Activated CD8-positive, alpha-beta memory T cell treated with anti-CD3 and anti-CD28 coated beads, Interleukin-2, amount 50 U/mL, for 48 hours (primary cell): ENCODE measurements around the gene ASGR2.
"Not testable (repeated sequence)": the region's sequence is repeated elsewhere in the genome, so short reads cannot be mapped to it uniquely, and the experiment has no call there.

Experiments
- DNase-seq: peaks from one replicate; pipeline ENCODE4 v3.0.0-alpha.2; 2020

ASGR2 gene

DNA sequence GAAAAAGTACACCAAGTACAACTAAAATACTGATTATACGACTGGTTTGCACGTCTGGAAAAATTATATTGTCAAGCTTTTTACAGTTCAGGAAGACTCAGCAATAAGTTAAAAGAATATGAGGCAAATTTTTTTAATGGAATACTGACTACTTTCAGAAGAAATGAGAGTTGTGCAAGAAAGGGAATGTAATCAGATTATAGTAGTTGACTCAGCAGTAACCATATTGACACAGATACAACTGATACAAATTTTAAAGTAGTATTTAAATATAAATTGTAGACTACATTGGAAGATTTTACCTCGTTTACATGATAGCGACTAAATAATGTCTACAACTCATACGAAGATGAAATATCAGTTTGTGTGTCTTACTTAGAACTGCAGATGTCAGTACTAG lies 16.7 kb downstream of the ASGR2 start:
- no peak for DNase-seq

DNA sequence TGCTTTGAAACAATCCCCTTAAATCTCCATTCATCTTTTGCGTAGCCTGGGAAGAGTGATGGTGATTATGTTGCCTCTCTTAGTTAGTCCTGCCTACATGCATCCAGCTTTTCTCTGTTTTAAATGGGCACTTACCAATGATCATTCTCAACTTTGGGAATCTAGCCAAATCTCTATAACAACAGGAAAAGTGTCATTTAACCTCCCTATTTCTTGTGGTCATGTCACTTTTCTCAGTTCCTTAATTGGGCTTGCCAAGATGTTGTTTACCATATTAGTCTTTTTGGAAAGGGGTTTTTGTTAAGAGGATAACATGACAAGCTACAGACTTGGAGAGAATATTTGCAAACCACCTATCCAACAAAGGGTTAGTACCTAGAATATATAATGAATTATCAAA lies 19.0 kb downstream of the ASGR2 start:
- DNase-seq: no peak

DNA sequence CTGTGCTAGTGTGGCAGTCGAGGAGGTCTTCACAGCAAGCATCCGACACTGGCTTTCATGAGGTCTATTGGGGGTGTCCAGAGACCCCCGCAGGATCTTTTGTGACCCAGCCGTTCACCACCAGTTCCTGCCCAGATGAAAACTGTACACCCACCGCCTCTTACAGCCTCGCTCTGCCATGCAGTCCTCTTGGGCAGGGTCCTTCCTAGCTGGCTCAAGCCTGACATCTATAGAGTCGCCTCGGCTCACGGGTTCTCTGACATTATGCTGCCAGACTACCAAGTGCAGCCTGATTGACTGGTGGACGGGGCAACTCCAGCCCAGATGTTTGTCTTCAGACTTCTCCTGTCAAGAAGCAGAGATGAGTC lies 20.0 kb downstream of the ASGR2 start:
- no peak for DNase-seq

GRCh38 chr17:7091311-7092005 lies 23.2 kb downstream of the ASGR2 start:
- not testable (repeated sequence) for DNase-seq

DNA sequence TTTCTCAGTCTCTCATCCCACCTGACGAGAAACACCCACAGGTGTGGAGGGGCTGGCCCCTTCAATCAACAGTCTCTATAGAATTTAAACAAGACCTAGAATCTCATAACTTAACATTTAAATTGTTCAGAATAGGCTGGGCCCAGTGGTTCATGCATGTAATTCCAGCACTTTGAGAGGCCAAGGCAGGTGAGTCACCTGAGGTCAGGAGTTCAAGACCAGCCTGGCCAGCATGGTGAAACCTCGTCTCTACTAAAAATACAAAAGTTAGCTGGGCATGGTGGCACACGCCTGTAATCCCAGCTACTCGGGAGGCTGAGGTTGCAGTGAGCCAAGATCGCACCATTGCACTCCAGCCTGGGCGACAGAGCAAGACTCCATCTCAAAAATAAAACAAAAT lies 25.1 kb downstream of the ASGR2 start:
- DNase-seq: not testable (repeated sequence)

- DNase-seq: not testable (repeated sequence)
Measured at GRCh38 chr17:7088442-7088841, 26.2 kb downstream of the ASGR2 start.

GRCh38 chr17:7084088-7084487 lies 30.5 kb downstream of the ASGR2 start:
- DNase-seq: no peak

DNA sequence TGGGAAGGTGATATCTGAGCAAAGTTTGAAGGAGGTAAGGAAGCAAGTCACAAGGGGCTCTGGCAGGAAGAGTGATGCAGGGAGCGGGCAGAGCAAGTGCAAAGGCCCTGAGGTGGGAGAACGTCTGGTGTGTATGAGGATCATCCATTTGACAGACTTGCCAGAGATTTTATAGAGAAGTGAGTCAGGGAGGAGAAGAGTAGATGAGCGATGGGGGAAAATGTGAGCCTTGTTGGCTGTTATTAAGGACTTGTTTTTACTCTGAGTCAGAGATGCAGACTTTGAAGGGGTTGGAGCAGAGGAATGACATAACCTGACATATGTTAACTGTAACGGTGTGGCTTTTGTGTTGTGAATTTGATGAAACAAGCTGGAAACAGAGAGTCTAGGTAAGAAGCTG lies 31.0 kb downstream of the ASGR2 start:
- DNase-seq: no peak

DNA sequence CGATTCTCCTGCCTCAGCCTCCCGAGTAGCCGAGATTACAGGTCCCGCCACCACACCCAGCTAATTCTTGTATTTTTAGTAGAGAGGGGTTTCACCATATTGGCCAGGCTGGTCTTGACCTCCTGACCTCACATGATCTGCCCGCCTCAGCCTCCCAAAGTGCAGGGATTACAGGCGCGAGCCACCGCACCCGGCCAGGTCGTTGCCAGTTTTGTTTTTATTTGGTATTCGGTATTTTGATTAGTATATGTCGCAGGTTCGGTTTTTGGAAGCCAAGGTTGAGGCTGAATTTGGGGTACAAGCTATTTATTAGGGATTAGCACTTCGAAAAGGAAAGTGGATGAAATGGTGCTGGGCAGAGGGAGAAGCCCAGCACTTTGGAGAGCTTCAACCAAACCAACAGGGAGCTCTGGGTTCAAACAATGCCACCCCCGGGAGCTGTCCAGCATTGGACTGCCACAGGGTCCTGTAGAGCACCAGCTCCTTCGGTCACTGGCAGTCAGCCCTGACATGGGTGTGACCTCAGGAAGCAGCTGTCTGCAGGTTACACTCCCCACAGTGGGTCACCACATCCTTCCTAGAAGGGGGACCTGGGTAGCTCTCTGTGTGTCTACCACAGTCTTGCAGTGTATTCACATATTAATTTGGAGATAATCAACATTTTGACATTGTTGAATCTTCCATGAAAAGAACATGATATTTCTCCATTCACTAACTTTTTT lies 33.1 kb downstream of the ASGR2 start:
- no peak for DNase-seq

- DNase-seq: no peak
Measured at GRCh38 chr17:7080456-7081041, 34.1 kb downstream of the ASGR2 start.

DNA sequence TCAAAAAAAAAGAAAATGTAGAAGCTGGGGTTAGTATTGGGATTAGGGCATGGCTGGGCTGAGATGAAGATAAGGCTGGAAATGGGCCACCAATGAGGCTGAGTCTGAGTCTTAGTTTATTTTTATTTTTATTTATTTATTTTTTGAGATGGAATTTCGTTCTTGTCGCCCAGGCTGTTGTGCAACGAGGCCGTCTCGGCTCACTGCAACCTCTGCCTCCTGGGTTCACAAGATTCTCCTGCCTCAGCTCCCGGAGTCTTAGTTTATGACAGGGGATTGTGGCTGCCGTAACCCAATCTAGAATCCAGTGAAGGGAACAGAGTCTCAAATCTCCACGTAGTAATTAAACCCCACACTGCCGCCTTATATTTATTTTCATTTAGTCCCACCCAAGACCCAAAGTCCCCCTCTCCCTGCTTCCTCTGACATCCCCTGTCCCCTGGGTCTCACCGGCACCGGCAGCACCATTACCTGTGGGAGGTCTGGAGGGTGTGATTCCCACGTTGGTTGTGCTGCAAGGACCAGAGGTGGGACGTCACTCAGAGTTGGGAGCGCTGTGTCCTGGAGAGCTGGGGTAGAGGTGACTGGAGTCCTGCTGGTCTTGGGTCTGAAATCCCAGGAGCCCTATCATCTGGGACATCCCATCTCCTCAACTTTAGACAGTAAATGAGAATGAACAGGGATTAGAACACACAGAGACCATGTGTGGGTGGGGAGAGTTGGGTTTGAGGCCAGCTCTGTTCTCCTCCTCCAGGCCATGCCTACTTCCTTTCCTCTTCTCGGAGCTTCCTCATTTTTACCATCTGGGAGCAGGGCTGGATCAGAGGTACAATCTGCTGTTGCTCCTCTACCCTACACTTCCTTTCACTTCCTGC lies 34.8 kb downstream of the ASGR2 start, which contains the start of gene CLEC10A:
Gene CLEC10A, minus strand, starts transcription at position 671 of the 875 bp plus-strand sequence. CDS start 1,439 bp downstream, outside the sequence.
- DNase-seq: no peak

- no peak for DNase-seq
Measured at GRCh38 chr17:7078711-7079110, 35.9 kb downstream of the ASGR2 start.

GRCh38 chr17:7077911-7078546 lies 36.6 kb downstream of the ASGR2 start:
- DNase-seq: no peak

GRCh38 chr17:7074931-7075330 lies 39.7 kb downstream of the ASGR2 start:
- no peak for DNase-seq

- DNase-seq: no peak
Measured at GRCh38 chr17:7072406-7072805, 42.2 kb downstream of the ASGR2 start.

DNA sequence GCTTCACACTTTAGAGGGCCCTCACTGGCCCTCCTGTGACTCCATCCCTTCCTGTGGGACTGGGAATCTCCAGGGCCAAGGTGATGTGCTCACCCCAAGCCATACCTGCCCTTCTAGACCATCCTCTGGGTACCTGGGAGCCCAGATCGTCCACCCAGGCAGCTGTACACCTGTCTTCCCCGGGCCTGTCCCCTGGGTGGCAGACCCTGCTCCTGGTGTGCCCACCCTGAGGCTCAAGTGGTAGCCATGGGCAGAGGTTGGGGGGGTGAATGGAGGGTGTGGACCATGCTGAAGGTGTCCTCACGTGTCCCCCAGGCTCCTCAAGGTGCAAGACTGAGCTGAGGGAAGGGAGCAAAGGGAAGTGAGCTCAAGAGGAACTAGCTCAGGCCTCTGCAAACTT lies 43.9 kb downstream of the ASGR2 start:
- no peak for DNase-seq

DNA sequence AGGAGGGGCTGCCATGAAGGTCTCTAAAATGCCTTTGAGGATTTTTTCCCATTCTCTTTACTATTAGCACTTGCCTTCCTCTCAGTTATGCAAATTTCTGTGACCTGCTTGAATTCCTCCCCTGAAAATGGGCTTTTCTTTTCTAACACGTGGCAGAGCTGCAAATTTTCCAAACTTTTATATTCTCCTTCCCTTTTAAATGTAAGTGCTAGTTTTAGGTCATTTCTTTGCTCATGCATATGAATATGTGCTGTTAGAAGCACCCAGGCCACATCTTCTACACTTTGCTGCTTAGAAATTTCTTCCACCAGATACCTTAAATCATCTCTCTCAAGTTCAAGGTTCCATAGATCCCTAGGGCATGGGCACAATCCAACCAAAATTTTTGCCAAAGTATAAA lies 46.4 kb downstream of the ASGR2 start:
- DNase-seq: no peak

- DNase-seq: no peak
Measured at GRCh38 chr17:7067198-7067597, 47.4 kb downstream of the ASGR2 start.

DNA sequence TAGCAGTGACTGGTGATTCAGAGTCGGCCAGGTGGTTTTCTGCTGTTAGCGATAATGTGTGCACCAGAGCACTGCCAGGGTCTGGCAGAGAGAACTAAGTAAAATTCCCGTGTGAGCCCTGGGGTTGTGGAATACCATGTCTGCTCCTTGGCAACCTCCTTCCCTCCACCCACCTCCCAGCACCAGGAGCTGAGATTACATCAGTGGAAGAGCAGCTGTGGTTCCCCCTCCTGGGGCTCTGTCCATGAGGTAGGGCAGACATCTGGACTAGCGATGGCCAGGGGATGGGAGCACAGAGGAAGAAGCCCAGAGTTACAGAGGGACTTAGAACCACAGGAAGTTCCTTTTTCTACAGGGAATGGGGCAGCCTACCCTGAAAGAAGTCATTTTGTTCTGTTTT lies 50.4 kb downstream of the ASGR2 start:
- DNase-seq: no peak

- DNase-seq: no peak
Measured at GRCh38 chr17:7063518-7064094, 51.0 kb downstream of the ASGR2 start.

- peak; percentile 69 for DNase-seq
Measured at GRCh38 chr17:7060165-7060891, 54.3 kb downstream of the ASGR2 start.
